Testis (tissue), 3 donors: ENCODE data around the gene BNIP2. TPM values are rescaled to one million over a fixed set of nuclear protein-coding genes. Genes with fewer than 3 reads are reported as not detected.
A peak's percentile ranks its signal among the peaks of the same experiment; 100 is the strongest.

ENCODE experiments used
- DNase-seq: peaks from one replicate; pipeline ENCODE4 v3.0.0-alpha.2; 2019
- H3K27ac ChIP-seq, 2 donors: fragments of 200-600 bp; sonication (generic); one replicate each; pipeline ENCODE4 v1.5.1; 2019
- H3K27me3 ChIP-seq: fragments of 200-600 bp; sonication (generic); one replicate; pipeline ENCODE4 v1.5.1; 2019
- H3K36me3 ChIP-seq: fragments of 200-600 bp; sonication (generic); one replicate; pipeline ENCODE4 v1.5.1; 2017; ENCODE audit warnings: low read depth; ENCODE audit errors: missing control alignments
- H3K4me1 ChIP-seq: fragments of 200-600 bp; sonication (generic); one replicate; pipeline ENCODE4 v1.5.1; 2019
- H3K4me3 ChIP-seq, 2 donors: fragments of 200-600 bp; sonication (generic); one replicate each; pipeline ENCODE4 v1.5.1; 2017 to 2019
- H3K9me3 ChIP-seq: fragments of 200-600 bp; sonication (generic); one replicate; pipeline ENCODE4 v1.5.1; 2017
- POLR2A ChIP-seq: fragments of 450-650 bp; IDR thresholded peaks from one replicate; pipeline ENCODE4 v1.6.1; 2017; ENCODE audit warnings: antibody characterized with exemption, mild to moderate bottlenecking, moderate library complexity
- WGBS, 2 donors: methylation state at CpG; one replicate each; pipeline ENCODE4 v1.1.5; 2018; 5-methylcytosine and 5-hydroxymethylcytosine counted together
- intact Hi-C: fragments of 100-400 bp; cut with DNase I; formaldehyde crosslinking; loops from one replicate; pipeline ENCODE4 v1.15.1; 2023; ENCODE audit warnings: low total_unique reads
- polyA plus RNA-seq: library from polyadenylated mRNA; stranded (reverse); fragments of 350-450 nt; fragmentation: Illumina TruSeq; extraction: RNeasy Lipid Tissue Mini Kit (QIAGEN cat#74804); gene quantifications from one replicate; pipeline ENCODE4 v1.2.3, GENCODE V29; 2014; ENCODE audit warnings: low read depth, low replicate concordance; ENCODE audit not compliant: insufficient read depth
- total RNA-seq, 2 donors: library from RNA; depleted of rRNA; stranded (reverse); fragments of >200 nt; gene quantifications; one replicate each; pipeline ENCODE4 v1.2.3, GENCODE V29; 2016
- TF ChIP-seq, protein P1 (sequence below), 3 experiments: fragments of 450-650 bp in 2 of 3; fragments of 200-600 bp in 1 of 3; sonication (generic) in 1 of 3; IDR thresholded peaks; one replicate each; pipeline ENCODE4 v1.5.1; 2016 to 2019; ENCODE audit warnings: antibody characterized with exemption in 3 of 3, mild to moderate bottlenecking in 2 of 3, moderate library complexity in 1 of 3

Gene BNIP2
- total and polyA plus RNA-seq, 3 donors from 2014 or later, result 47.9 to 145 (median 133) TPM

DNA sequence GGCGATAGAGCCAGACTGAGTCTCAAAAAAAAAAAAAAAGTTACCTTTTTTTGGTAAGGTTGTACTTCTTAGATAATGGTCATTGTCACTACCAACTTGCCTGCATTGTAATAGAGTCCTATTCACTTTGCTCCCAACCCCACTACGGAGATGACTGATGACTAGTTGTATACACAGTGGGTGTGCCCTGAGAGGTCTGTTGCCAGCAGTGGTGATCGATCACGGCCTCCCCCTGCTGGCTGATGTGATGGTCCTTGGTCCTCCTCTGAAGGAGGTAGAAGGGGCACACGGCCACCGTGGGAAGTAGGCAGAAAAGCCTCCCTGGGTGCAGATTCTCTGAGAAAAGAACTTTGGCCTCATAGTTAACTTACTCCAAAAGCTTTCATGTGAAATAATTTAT lies 66.8 kb downstream of the BNIP2 start:
- Histone ChIP-seq H3K36me3 (no peaks in the 10 kb centered on the region), H3K9me3 (no peaks in the 10 kb centered on the region), H3K4me3 (no peak overlapping the region), H3K4me1 (no peaks in the 10 kb centered on the region), H3K27me3 (no peaks in the 10 kb centered on the region), H3K27ac (no peak overlapping the region)
- TF ChIP-seq, protein P1, sequence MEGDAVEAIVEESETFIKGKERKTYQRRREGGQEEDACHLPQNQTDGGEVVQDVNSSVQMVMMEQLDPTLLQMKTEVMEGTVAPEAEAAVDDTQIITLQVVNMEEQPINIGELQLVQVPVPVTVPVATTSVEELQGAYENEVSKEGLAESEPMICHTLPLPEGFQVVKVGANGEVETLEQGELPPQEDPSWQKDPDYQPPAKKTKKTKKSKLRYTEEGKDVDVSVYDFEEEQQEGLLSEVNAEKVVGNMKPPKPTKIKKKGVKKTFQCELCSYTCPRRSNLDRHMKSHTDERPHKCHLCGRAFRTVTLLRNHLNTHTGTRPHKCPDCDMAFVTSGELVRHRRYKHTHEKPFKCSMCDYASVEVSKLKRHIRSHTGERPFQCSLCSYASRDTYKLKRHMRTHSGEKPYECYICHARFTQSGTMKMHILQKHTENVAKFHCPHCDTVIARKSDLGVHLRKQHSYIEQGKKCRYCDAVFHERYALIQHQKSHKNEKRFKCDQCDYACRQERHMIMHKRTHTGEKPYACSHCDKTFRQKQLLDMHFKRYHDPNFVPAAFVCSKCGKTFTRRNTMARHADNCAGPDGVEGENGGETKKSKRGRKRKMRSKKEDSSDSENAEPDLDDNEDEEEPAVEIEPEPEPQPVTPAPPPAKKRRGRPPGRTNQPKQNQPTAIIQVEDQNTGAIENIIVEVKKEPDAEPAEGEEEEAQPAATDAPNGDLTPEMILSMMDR (IDR thresholded peaks at IDR 0.05), result no peak
- no peak for TF ChIP-seq POLR2A
- WGBS, 2 donors, result 60 to 62% methylated on average over 6 of the region's 6 CpGs
- DNase-seq, result peak; percentile 58
- intact Hi-C loops, result no loop called here

DNA sequence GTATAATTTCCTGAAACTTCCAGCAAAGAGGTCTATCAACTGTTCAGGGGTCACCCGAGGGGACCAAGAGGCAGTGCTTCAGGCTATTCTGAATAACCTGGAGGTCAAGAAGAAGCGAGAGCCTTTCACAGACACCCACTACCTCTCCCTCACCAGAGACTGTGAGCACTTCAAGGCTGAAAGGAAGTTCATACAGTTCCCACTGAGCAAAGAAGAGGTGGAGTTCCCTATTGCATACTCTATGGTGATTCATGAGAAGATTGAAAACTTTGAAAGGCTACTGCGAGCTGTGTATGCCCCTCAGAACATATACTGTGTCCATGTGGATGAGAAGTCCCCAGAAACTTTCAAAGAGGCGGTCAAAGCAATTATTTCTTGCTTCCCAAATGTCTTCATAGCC lies 70.7 kb downstream of the BNIP2 start:
- intact Hi-C loops, result no loop called here
- TF ChIP-seq POLR2A, result no peak
- TF ChIP-seq, protein P1 (IDR thresholded peaks at IDR 0.05), result no peak

DNA sequence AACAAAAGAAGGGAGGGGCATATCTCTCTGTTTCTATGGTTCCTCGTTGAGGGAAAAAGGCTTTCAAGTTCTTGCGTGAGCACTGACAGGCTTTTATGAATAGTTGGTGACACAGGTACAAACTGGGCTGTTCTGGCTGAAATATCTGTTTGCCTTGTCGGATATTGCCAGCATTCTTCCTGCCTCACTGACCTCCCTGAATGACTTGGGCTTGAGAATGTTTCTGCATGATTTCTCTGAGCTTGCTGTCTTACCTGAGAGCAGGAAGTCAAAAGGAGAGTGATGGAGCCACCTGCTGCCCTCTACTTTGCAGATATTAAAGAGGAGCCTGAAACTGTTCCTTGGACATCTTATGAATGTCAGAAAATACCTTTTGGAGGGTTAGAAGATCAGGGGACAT lies 72.7 kb downstream of the BNIP2 start:
- Histone ChIP-seq H3K27me3 (no peaks in the 10 kb centered on the region), H3K4me3 (no peak overlapping the region), H3K4me1 (no peaks in the 10 kb centered on the region), H3K9me3 (no peaks in the 10 kb centered on the region), H3K27ac (no peak overlapping the region), H3K36me3 (no peaks in the 10 kb centered on the region)
- WGBS, 2 donors, result 79 to 88% methylated on average over 3 of the region's 3 CpGs
- intact Hi-C loops, result no loop called here
- DNase-seq, result no peak
- no peak for TF ChIP-seq POLR2A
- TF ChIP-seq, protein P1 (IDR thresholded peaks at IDR 0.05), result no peak

More for the DNA sequence above, 70.7 kb downstream of the BNIP2 start:
- H3K27ac ChIP-seq, result no peak overlapping the region
- no peaks in the 10 kb centered on the region for H3K9me3 ChIP-seq
- DNase-seq, result no peak
- H3K4me1 ChIP-seq, result no peaks in the 10 kb centered on the region
- H3K27me3 ChIP-seq, result no peaks in the 10 kb centered on the region
- H3K4me3 ChIP-seq, result no peak overlapping the region
- no peaks in the 10 kb centered on the region for H3K36me3 ChIP-seq
- 84 to 89% methylated on average over 4 of the region's 4 CpGs for WGBS, 2 donors

DNA sequence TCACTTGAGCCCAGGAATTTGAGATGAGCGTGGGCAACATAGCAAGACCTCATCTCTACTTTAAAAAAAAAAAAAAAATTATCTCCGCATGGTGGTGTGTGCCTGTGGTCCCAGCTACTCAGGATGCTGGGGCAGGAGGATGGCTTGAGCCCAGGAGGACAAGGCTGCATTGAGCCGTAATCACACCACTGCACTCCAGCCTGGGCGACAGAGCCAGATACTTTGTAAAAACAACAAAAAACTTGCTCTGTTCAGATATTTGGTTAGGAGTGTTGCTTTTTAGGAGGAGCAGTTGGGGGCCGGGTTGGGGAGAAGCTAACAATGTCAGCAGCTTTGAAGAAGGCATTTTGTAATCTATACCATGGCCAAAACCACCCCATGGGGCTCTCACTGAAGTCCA lies 73.5 kb downstream of the BNIP2 start:
- no peaks in the 10 kb centered on the region for H3K4me1 ChIP-seq
- no peaks in the 10 kb centered on the region for H3K27me3 ChIP-seq
- WGBS, 2 donors, result 89 to 91% methylated on average over 5 of the region's 5 CpGs
- intact Hi-C loops, result no loop called here
- DNase-seq, result no peak
- no peak overlapping the region for H3K27ac ChIP-seq
- no peaks in the 10 kb centered on the region for H3K36me3 ChIP-seq
- no peak for TF ChIP-seq POLR2A
- TF ChIP-seq, protein P1 (IDR thresholded peaks at IDR 0.05), result no peak
- no peak overlapping the region for H3K4me3 ChIP-seq
- H3K9me3 ChIP-seq, result no peaks in the 10 kb centered on the region

DNA sequence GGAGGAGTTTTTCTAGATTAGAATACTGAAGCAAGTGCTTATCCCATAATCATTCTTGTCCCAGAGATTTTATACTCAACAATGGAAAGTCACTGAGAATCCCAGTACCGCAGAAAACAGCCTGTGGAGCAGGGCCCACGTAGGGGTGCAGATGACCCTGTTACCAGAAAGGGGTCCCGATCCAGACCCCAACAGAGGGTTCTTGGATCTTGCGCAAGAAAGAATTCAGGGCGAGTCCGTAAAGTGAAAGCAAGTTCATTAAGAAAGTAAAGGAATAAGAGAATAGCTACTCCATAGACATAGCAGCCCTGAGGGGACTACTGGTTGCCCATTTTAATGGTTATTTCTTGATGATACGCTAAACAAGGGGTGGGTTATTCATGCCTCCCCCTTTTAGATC lies 75.0 kb downstream of the BNIP2 start:
- no peaks in the 10 kb centered on the region for H3K27me3 ChIP-seq
- no peak for TF ChIP-seq POLR2A
- TF ChIP-seq, protein P1 (IDR thresholded peaks at IDR 0.05), result no peak
- no peak overlapping the region for H3K4me3 ChIP-seq
- 92 to 94% methylated on average over 7 of the region's 7 CpGs for WGBS, 2 donors
- H3K4me1 ChIP-seq, result no peaks in the 10 kb centered on the region
- intact Hi-C loops, result no loop called here
- H3K27ac ChIP-seq, result no peak overlapping the region
- H3K36me3 ChIP-seq, result no peaks in the 10 kb centered on the region
- DNase-seq, result no peak
- H3K9me3 ChIP-seq, result no peaks in the 10 kb centered on the region
